GM19372 (cell line): ENCODE data around the gene NCL.
"Not testable (repeated sequence)": the region's sequence is repeated elsewhere in the genome, so short reads cannot be mapped to it uniquely, and the experiment has no call there.

ENCODE experiments used
- ATAC-seq: cut with Tn5 transposase; IDR thresholded peaks from one replicate; pipeline ENCODE4 v1.9.1; 2021; ENCODE audit warnings: mild to moderate bottlenecking, low read depth, moderate library complexity; ENCODE audit not compliant: unreplicated experiment

NCL gene

GRCh38 chr2:231407686-231408085, 56.6 kb downstream of the NCL start:
- not testable (repeated sequence) for ATAC-seq

- ATAC-seq, result not testable (repeated sequence)
Measured at GRCh38 chr2:231405601-231406367, 58.5 kb downstream of the NCL start.

- not testable (repeated sequence) for ATAC-seq
Measured at GRCh38 chr2:231404183-231404578, 60.1 kb downstream of the NCL start.
